Astrocyte (in vitro differentiated cells and primary cell): ENCODE results near the gene POT1. TPM values are rescaled to one million over a fixed set of nuclear protein-coding genes. Genes with fewer than 3 reads are reported as not detected.

Source experiments
- DNase-seq: peaks from one replicate; pipeline ENCODE4 v3.0.0-alpha.2; 2010; ENCODE audit warnings: low read depth
- FAIRE-seq: peaks from 2 replicates; lab custom pipeline; 2011; peaks lifted over from hg19 to GRCh38; lab: Jason Lieb, UNC
- H2AFZ ChIP-seq: 2 replicates; pipeline ENCODE4 v1.6.0; 2012; ENCODE audit warnings: low read depth, low read length, inconsistent platforms
- H3K27ac ChIP-seq: 2 replicates; pipeline ENCODE4 v1.5.1; 2011; ENCODE audit warnings: low read depth, low read length, inconsistent platforms
- H3K27me3 ChIP-seq: 2 replicates; pipeline ENCODE4 v1.6.0; 2011; ENCODE audit warnings: low read length, inconsistent platforms; ENCODE audit not compliant: insufficient read depth
- H3K36me3 ChIP-seq: 2 replicates; pipeline ENCODE4 v1.5.1; 2011; ENCODE audit warnings: low read length, inconsistent platforms; ENCODE audit not compliant: insufficient read depth
- H3K4me1 ChIP-seq: 2 replicates; pipeline ENCODE4 v1.5.1; 2011; ENCODE audit warnings: low read length, inconsistent platforms; ENCODE audit not compliant: insufficient read depth
- H3K4me2 ChIP-seq: 2 replicates; pipeline ENCODE4 v1.6.0; 2012; ENCODE audit warnings: low read length, inconsistent platforms
- H3K4me3 ChIP-seq: 2 replicates; pipeline ENCODE4 v1.5.1; 2011; ENCODE audit warnings: low read depth, mild to moderate bottlenecking, low read length, inconsistent platforms; ENCODE audit not compliant: insufficient read depth
- H3K79me2 ChIP-seq: 2 replicates; pipeline ENCODE4 v1.6.0; 2012; ENCODE audit warnings: mild to moderate bottlenecking, low read length, inconsistent platforms; ENCODE audit not compliant: insufficient read depth
- H3K9ac ChIP-seq: 2 replicates; pipeline ENCODE4 v1.6.0; 2012; ENCODE audit warnings: mild to moderate bottlenecking, low read length, inconsistent platforms
- H3K9me3 ChIP-seq: 2 replicates; pipeline ENCODE4 v1.5.1; 2012; ENCODE audit warnings: low read depth, mild to moderate bottlenecking, low read length, inconsistent platforms; ENCODE audit not compliant: insufficient read depth
- H4K20me1 ChIP-seq: 2 replicates; pipeline ENCODE4 v1.6.0; 2012; ENCODE audit warnings: low read length, inconsistent platforms; ENCODE audit not compliant: insufficient read depth
- H3K27ac Mint-ChIP-seq: one replicate; pipeline ENCODE4 v1.8.0; 2021; ENCODE audit warnings: mild to moderate bottlenecking, mixed read lengths; ENCODE audit not compliant: unreplicated experiment
- H3K27me3 Mint-ChIP-seq: one replicate; pipeline ENCODE4 v1.8.0; 2021; ENCODE audit warnings: low read depth, mixed read lengths; ENCODE audit not compliant: unreplicated experiment
- H3K36me3 Mint-ChIP-seq: one replicate; pipeline ENCODE4 v1.8.0; 2021; ENCODE audit warnings: low read depth, mixed read lengths; ENCODE audit not compliant: unreplicated experiment
- H3K4me1 Mint-ChIP-seq: one replicate; pipeline ENCODE4 v1.8.0; 2021; ENCODE audit warnings: low read depth, mixed read lengths; ENCODE audit not compliant: unreplicated experiment
- H3K4me3 Mint-ChIP-seq: one replicate; pipeline ENCODE4 v1.8.0; 2021; ENCODE audit warnings: mild to moderate bottlenecking, moderate library complexity, mixed read lengths; ENCODE audit not compliant: unreplicated experiment
- H3K9me3 Mint-ChIP-seq: one replicate; pipeline ENCODE4 v1.8.0; 2021; ENCODE audit warnings: mild to moderate bottlenecking, mixed read lengths; ENCODE audit not compliant: unreplicated experiment
- EZH2 ChIP-seq: IDR thresholded peaks from 2 replicates; pipeline ENCODE4 v1.6.1; 2012; ENCODE audit warnings: mild to moderate bottlenecking, low read length, inconsistent platforms; ENCODE audit not compliant: insufficient read depth
- total RNA-seq: library from RNA; stranded (reverse); gene quantifications from 2 replicates; pipeline ENCODE4 v1.2.1, GENCODE V29; 2021
- TF ChIP-seq, protein P1 (sequence below): IDR thresholded peaks from 2 replicates; pipeline ENCODE4 v1.5.1; 2011; ENCODE audit warnings: low read depth, mild to moderate bottlenecking, inconsistent platforms, low read length, moderate library complexity; ENCODE audit not compliant: insufficient read depth

Gene POT1
- total RNA-seq, 1 donor from 2014 or later, result 14.6 TPM

DNA sequence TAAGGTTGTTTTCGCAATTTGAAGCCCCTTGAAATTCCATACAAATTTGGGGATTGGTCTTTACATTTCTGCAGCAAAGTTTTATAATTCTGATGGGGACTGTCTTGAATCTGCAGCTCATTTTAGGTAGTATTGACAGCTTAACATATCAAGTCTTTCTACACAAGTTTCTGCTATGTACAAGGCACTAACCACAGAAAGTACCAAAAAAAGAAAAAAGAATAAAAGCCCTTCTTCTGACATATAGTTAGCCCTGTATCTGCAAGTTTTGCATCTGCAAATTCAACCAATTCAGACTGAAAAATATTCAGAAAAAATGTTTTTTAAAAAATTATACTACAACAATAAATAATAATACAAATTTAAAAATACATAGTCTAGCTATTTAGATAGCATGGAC, 15.3 kb downstream of the POT1 start:
- Mint-ChIP-seq H3K27ac (no peak overlapping the region), H3K36me3 (no peaks in the 10 kb centered on the region), H3K9me3 (no peaks in the 10 kb centered on the region), H3K4me3 (no peak overlapping the region), H3K27me3 (no peaks in the 10 kb centered on the region), H3K4me1 (no peaks in the 10 kb centered on the region)
- H3K27ac ChIP-seq, result no peak overlapping the region
- H3K4me2 ChIP-seq, result no peak overlapping the region
- H3K9me3 ChIP-seq, result no peaks in the 10 kb centered on the region
- no peak for DNase-seq
- no peak overlapping the region for H3K4me3 ChIP-seq
- H4K20me1 ChIP-seq, result peaks cover 20% of the 10 kb centered on the region
- peaks cover 27% of the 10 kb centered on the region for H3K79me2 ChIP-seq
- H3K9ac ChIP-seq, result no peak overlapping the region
- no peaks in the 10 kb centered on the region for H3K4me1 ChIP-seq
- FAIRE-seq, result no peak
- H3K36me3 ChIP-seq, result peaks cover 7% of the 10 kb centered on the region
- H2AFZ ChIP-seq, result no peak overlapping the region
- no peaks in the 10 kb centered on the region for H3K27me3 ChIP-seq
- TF ChIP-seq, protein P1, sequence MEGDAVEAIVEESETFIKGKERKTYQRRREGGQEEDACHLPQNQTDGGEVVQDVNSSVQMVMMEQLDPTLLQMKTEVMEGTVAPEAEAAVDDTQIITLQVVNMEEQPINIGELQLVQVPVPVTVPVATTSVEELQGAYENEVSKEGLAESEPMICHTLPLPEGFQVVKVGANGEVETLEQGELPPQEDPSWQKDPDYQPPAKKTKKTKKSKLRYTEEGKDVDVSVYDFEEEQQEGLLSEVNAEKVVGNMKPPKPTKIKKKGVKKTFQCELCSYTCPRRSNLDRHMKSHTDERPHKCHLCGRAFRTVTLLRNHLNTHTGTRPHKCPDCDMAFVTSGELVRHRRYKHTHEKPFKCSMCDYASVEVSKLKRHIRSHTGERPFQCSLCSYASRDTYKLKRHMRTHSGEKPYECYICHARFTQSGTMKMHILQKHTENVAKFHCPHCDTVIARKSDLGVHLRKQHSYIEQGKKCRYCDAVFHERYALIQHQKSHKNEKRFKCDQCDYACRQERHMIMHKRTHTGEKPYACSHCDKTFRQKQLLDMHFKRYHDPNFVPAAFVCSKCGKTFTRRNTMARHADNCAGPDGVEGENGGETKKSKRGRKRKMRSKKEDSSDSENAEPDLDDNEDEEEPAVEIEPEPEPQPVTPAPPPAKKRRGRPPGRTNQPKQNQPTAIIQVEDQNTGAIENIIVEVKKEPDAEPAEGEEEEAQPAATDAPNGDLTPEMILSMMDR, result no peak
- TF ChIP-seq EZH2, result no peak

DNA sequence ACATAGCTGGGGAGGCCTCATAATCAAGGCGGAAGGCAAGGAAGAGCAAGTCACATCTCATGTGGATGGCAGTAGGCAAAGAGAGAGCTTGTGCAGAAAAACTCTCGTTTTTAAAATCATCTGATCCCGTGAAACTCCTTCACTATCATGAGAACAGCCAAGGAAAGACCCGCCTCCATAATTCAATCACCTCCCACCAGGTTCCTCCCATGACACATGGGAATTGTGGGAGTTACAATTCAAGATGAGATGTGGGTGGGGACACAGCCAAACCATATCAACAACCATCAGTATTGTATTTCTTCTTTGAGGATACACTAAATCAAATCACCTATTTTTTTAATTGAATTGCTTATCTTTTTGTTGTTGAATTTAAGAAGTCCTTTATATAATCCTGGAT, 16.7 kb downstream of the POT1 start:
- no peak overlapping the region for H3K27ac Mint-ChIP-seq
- H3K4me1 Mint-ChIP-seq, result peaks cover 2% of the 10 kb centered on the region
- no peaks in the 10 kb centered on the region for H3K27me3 ChIP-seq
- FAIRE-seq (no peak), DNase-seq (no peak)
- peaks cover 15% of the 10 kb centered on the region for H3K79me2 ChIP-seq
- no peak overlapping the region for H3K4me3 ChIP-seq
- no peak overlapping the region for H3K4me3 Mint-ChIP-seq
- H3K4me2 ChIP-seq, result no peak overlapping the region
- H3K4me1 ChIP-seq, result no peaks in the 10 kb centered on the region
- H3K9ac ChIP-seq, result no peak overlapping the region
- H3K9me3 Mint-ChIP-seq, result no peaks in the 10 kb centered on the region
- TF ChIP-seq, protein P1, result no peak
- TF ChIP-seq EZH2, result no peak
- no peaks in the 10 kb centered on the region for H3K9me3 ChIP-seq
- H2AFZ ChIP-seq, result no peak overlapping the region
- no peaks in the 10 kb centered on the region for H3K36me3 Mint-ChIP-seq
- no peak overlapping the region for H3K27ac ChIP-seq
- peaks cover 7% of the 10 kb centered on the region for H3K36me3 ChIP-seq
- peaks cover 13% of the 10 kb centered on the region for H4K20me1 ChIP-seq
- H3K27me3 Mint-ChIP-seq, result no peaks in the 10 kb centered on the region

DNA sequence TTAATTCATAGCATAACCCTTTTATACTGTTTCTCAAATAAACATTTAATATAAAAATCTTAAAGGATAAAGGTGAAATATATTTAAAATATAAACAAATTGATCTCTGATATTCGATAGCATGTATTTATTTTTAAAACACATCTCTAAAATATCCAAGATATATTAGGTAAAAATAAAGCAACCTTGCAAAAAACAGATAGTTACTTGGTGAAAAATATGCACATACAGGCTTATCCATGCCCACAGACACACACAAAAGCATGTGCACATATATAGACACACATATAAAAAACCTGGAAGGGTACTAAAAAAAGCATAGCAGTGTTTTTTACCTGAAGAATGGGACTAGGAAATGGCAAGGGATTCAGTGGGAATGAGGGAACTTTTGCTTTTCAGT, 19.8 kb downstream of the POT1 start:
- Mint-ChIP-seq H3K27me3 (no peaks in the 10 kb centered on the region), H3K27ac (no peak overlapping the region), H3K9me3 (no peaks in the 10 kb centered on the region), H3K36me3 (no peaks in the 10 kb centered on the region), H3K4me3 (no peak overlapping the region), H3K4me1 (peaks cover 4% of the 10 kb centered on the region)
- H3K36me3 ChIP-seq, result peaks cover 7% of the 10 kb centered on the region
- no peak overlapping the region for H2AFZ ChIP-seq
- no peaks in the 10 kb centered on the region for H3K4me1 ChIP-seq
- FAIRE-seq, result no peak
- H3K4me3 ChIP-seq, result no peak overlapping the region
- H3K27ac ChIP-seq, result no peak overlapping the region
- H3K79me2 ChIP-seq, result peaks cover 3% of the 10 kb centered on the region
- no peak for DNase-seq
- no peak overlapping the region for H3K9ac ChIP-seq
- H4K20me1 ChIP-seq, result no peaks in the 10 kb centered on the region
- no peaks in the 10 kb centered on the region for H3K27me3 ChIP-seq
- TF ChIP-seq, protein P1, result no peak
- TF ChIP-seq EZH2, result no peak
- no peak overlapping the region for H3K4me2 ChIP-seq
- no peaks in the 10 kb centered on the region for H3K9me3 ChIP-seq
